ENCODE measurements around the gene APOA5. TPM values are rescaled to one million over a fixed set of nuclear protein-coding genes. Genes with fewer than 3 reads are reported as not detected.
A peak's percentile ranks its signal among the peaks of the same experiment; 100 is the strongest.

APOA5 gene
- total and polyA plus RNA-seq, 2 of the 13 experiments (the other 11 are each of a cell fraction or from before 2014, with no cell fraction given), result 44.0 to 49.1 TPM

DNA sequence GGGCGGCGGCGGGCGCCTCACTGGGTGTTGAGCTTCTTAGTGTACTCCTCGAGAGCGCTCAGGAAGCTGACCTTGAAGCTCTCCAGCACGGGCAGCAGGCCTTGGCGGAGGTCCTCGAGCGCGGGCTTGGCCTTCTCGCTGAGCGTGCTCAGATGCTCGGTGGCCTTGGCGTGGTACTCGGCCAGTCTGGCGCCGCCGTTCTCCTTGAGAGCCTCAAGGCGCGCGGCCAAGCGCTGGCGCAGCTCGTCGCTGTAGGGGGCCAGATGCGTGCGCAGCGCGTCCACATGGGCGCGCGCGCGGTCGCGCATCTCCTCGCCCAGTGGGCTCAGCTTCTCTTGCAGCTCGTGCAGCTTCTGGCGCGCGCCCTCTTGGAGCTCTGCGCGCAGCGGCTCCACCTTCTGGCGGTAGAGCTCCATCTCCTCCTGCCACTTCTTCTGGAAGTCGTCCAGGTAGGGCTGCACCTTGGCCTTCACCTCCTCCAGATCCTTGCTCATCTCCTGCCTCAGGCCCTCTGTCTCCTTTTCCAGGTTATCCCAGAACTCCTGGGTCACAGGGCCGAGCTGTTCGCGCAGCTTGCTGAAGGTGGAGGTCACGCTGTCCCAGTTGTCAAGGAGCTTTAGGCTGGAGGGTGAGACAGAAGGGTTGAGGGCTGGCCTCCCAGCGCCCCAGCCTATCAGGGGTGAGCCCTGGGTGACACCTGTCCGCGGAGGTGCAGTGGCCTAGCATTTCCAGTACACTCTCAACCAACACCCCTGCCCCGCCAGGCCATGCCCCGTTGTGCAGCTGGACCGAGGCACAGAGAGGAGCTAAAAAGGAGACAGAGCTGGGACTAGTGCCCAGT, 44.3 kb upstream of the APOA5 start (continued):
- TF ChIP-seq BCLAF1 (IDR thresholded peaks at IDR 0.05), result no peak
- TF ChIP-seq, protein P1, sequence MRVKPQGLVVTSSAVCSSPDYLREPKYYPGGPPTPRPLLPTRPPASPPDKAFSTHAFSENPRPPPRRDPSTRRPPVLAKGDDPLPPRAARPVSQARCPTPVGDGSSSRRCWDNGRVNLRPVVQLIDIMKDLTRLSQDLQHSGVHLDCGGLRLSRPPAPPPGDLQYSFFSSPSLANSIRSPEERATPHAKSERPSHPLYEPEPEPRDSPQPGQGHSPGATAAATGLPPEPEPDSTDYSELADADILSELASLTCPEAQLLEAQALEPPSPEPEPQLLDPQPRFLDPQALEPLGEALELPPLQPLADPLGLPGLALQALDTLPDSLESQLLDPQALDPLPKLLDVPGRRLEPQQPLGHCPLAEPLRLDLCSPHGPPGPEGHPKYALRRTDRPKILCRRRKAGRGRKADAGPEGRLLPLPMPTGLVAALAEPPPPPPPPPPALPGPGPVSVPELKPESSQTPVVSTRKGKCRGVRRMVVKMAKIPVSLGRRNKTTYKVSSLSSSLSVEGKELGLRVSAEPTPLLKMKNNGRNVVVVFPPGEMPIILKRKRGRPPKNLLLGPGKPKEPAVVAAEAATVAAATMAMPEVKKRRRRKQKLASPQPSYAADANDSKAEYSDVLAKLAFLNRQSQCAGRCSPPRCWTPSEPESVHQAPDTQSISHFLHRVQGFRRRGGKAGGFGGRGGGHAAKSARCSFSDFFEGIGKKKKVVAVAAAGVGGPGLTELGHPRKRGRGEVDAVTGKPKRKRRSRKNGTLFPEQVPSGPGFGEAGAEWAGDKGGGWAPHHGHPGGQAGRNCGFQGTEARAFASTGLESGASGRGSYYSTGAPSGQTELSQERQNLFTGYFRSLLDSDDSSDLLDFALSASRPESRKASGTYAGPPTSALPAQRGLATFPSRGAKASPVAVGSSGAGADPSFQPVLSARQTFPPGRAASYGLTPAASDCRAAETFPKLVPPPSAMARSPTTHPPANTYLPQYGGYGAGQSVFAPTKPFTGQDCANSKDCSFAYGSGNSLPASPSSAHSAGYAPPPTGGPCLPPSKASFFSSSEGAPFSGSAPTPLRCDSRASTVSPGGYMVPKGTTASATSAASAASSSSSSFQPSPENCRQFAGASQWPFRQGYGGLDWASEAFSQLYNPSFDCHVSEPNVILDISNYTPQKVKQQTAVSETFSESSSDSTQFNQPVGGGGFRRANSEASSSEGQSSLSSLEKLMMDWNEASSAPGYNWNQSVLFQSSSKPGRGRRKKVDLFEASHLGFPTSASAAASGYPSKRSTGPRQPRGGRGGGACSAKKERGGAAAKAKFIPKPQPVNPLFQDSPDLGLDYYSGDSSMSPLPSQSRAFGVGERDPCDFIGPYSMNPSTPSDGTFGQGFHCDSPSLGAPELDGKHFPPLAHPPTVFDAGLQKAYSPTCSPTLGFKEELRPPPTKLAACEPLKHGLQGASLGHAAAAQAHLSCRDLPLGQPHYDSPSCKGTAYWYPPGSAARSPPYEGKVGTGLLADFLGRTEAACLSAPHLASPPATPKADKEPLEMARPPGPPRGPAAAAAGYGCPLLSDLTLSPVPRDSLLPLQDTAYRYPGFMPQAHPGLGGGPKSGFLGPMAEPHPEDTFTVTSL (CRISPR knock-in tag; IDR thresholded peaks at IDR 0.05; ENCODE audit: borderline replicate concordance), result no peak
- TF ChIP-seq ZFAT (CRISPR knock-in tag; conservative IDR thresholded peaks at IDR 0.05), result no peak
- no peak for TF ChIP-seq HMG20B (CRISPR knock-in tag; conservative IDR thresholded peaks at IDR 0.05)
- 0 out of 2 replicates have a peak, but pooled peaks have one; percentile 15 for TF ChIP-seq KAT8 (CRISPR knock-in tag; IDR thresholded peaks at IDR 0.05)
- TF ChIP-seq ATM (IDR thresholded peaks at IDR 0.05; ENCODE audit: borderline replicate concordance), result no peak
- TF ChIP-seq ZZZ3 (CRISPR knock-in tag; IDR thresholded peaks at IDR 0.05; ENCODE audit: borderline replicate concordance), result no peak
- TF ChIP-seq SP140L (CRISPR knock-in tag; IDR thresholded peaks at IDR 0.05; ENCODE audit: borderline replicate concordance), result no peak
- peak; percentile 88 for TF ChIP-seq U2AF1 (optimal IDR thresholded peaks at IDR 0.05; ENCODE audit: low read depth, low read length)
- TF ChIP-seq TSC22D2 (CRISPR knock-in tag; IDR thresholded peaks at IDR 0.05; ENCODE audit: borderline replicate concordance), result peak; percentile 33; the same call in 1 of the 2 replicates
- TF ChIP-seq ZNF256 (CRISPR knock-in tag; conservative IDR thresholded peaks at IDR 0.05), result 0 out of 2 replicates have a peak, but pooled peaks have one; percentile 66
- peak; percentile 27; the same call in 1 of the 2 replicates for TF ChIP-seq SMC3 (IDR thresholded peaks at IDR 0.05; ENCODE audit: low read length)
- TF ChIP-seq ZNF12 (CRISPR knock-in tag; IDR thresholded peaks at IDR 0.05), result no peak
- TF ChIP-seq NR2F6 (IDR thresholded peaks at IDR 0.05), result no peak
- peak; percentile 65 for TF ChIP-seq NR2F6 (CRISPR knock-in tag; IDR thresholded peaks at IDR 0.05)
- no peak for TF ChIP-seq THAP8 (CRISPR knock-in tag; IDR thresholded peaks at IDR 0.05; ENCODE audit: borderline replicate concordance)

All from HepG2 (cell line).